Skeletal muscle tissue (tissue), 4 donors: ENCODE data around the gene SST. TPM values are rescaled to one million over a fixed set of nuclear protein-coding genes. Genes with fewer than 3 reads are reported as not detected.
"Not testable (repeated sequence)": the region's sequence is repeated elsewhere in the genome, so short reads cannot be mapped to it uniquely, and the experiment has no call there.

Source experiments
- H3K27ac ChIP-seq: one replicate; pipeline ENCODE4 v1.7.0; 2013; ENCODE audit warnings: mild to moderate bottlenecking, low read depth, low read length, inconsistent platforms
- H3K27me3 ChIP-seq, 3 donors: one replicate each; pipeline ENCODE4 v1.7.0; 2013; ENCODE audit warnings: low read length in 3 of 3; ENCODE audit not compliant: control insufficient read depth in 3 of 3, insufficient read depth in 3 of 3
- H3K36me3 ChIP-seq, 3 donors: one replicate each; pipeline ENCODE4 v1.7.0; 2013; ENCODE audit warnings: low read length in 3 of 3; ENCODE audit not compliant: control insufficient read depth in 3 of 3, insufficient read depth in 3 of 3
- H3K4me1 ChIP-seq, 3 donors: one replicate each; pipeline ENCODE4 v1.7.0; 2013; ENCODE audit warnings: low read length in 3 of 3, mild to moderate bottlenecking in 3 of 3; ENCODE audit not compliant: control insufficient read depth in 3 of 3, insufficient read depth in 3 of 3
- H3K4me3 ChIP-seq, 3 donors: one replicate each; pipeline ENCODE4 v1.7.0; 2013; ENCODE audit warnings: low read length in 3 of 3
- H3K9ac ChIP-seq, 3 donors: one replicate each; pipeline ENCODE4 v1.7.0; 2013; ENCODE audit warnings: low read length in 3 of 3, mild to moderate bottlenecking in 3 of 3, moderate library complexity in 2 of 3, low read depth in 1 of 3
- H3K9me3 ChIP-seq, 3 donors: one replicate each; pipeline ENCODE4 v1.7.0; 2013; ENCODE audit warnings: low read length in 3 of 3; ENCODE audit not compliant: control insufficient read depth in 3 of 3
- total RNA-seq: library from RNA; depleted of rRNA; stranded (reverse); fragments of >200 nt; gene quantifications from one replicate; pipeline ENCODE4 v1.2.3, GENCODE V29; 2014
- donor health status: Osteomylitis.

Gene SST
- total RNA-seq, 1 donor from 2014 or later = not detected

DNA sequence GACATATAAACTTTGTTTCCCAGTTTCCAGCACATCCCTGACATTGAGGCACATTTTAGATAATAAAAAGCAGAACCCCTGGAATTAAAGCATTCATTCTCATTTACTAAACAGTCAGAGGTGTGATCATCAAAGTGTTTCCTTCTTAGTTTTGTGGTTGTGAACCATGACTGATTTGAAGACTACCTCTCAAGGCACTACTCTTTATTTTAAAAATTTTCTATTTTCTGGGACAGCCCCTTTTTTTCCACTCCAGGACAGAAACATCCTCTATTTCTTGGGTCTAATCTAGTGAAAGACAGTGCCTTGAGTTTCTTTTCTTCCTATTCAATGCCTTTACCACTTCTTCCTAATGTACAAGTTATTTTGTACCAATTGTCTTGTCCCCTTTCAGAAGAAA lies 5.2 kb downstream of the SST start:
- Histone ChIP-seq H3K27me3 (peaks cover 4 to 5% (median 5%) of the 10 kb centered on the region in 3 donors), H3K4me1 (no peaks in the 10 kb centered on the region), H3K27ac (no peak overlapping the region), H3K9ac (no peak overlapping the region), H3K36me3 (no peaks in the 10 kb centered on the region), H3K4me3 (no peak overlapping the region), H3K9me3 (no peaks in the 10 kb centered on the region)

DNA sequence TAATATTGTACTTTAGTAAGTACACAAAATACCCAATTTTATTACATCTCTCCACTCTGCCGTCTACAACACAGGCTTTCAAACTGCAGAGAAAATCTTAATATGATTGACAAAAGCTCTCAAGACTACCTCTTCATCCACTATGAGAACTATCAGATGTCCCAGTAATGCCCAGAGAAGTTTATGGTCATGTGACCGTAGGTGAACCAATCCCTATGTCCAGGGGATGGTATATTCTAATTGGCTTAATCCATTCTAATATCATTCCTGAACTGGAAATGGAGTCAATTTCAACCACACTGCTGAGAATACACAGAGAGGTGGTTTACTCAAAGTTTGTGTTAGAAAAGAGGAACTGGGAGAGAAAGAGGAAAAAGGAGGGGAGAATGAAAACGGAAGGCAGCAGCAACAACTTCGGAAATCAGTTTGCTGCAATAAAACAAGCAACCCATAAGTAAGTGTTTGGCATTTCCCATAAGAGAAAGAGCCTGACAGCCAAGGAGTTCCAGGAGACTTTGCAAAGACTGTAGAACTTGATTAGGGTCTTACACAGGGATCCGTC lies 7.3 kb downstream of the SST start:
- no peaks in the 10 kb centered on the region for H3K27me3 ChIP-seq
- no peak overlapping the region for H3K4me3 ChIP-seq

DNA sequence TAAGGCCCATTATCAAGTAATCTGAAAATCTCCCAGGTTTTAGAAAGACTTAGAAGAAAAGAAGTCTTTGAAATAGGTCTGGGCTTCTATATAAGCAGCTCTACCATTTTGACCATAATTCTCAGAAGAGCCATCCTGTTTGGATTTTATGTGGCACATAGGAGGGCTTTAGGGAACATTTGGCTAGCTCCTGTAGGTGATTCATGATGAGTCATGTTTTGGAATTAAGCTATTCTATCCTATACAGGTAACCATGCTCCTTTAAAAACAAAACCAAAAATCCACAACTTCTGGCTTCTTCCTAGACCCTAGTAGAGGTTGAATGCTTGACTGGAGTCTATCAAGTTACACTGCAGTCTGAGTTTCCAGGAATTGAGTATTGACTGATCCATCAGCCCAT lies 8.9 kb downstream of the SST start:
- H3K4me3 ChIP-seq = no peak overlapping the region
- no peaks in the 10 kb centered on the region for H3K36me3 ChIP-seq
- H3K27me3 ChIP-seq = no peaks in the 10 kb centered on the region
- H3K9ac ChIP-seq = no peak overlapping the region
- no peak overlapping the region for H3K27ac ChIP-seq
- H3K9me3 ChIP-seq = no peaks in the 10 kb centered on the region
- H3K4me1 ChIP-seq = no peaks in the 10 kb centered on the region

More for the DNA sequence above, 7.3 kb downstream of the SST start:
- Histone ChIP-seq H3K9me3 (no peaks in the 10 kb centered on the region), H3K36me3 (no peaks in the 10 kb centered on the region), H3K9ac (no peak overlapping the region), H3K4me1 (no peaks in the 10 kb centered on the region), H3K27ac (no peak overlapping the region)

DNA sequence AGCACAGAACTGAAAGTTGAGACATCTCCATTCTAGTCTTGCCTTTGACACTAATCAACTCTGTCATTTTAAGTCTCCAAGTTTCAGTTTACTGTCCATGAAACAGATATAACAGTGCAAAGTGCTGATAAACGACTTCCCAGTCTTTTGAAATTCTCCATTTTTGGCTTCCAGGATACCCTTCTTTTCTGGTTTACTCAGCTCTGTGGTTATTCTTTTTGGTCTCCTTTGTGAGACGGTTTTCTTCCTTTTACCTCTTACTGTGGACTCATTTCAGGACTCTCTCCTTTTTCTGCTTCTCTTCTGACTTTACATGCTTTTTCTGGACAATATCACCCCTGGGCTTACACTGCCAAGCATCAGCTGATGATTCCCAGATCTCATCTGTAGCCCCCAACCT lies 18.9 kb downstream of the SST start:
- Histone ChIP-seq H3K4me1 (no peaks in the 10 kb centered on the region), H3K27me3 (peaks cover 0 to 4% (median 0%) of the 10 kb centered on the region in 3 donors), H3K9me3 (no peaks in the 10 kb centered on the region), H3K36me3 (no peaks in the 10 kb centered on the region), H3K9ac (no peak overlapping the region), H3K4me3 (no peak overlapping the region), H3K27ac (no peak overlapping the region)

DNA sequence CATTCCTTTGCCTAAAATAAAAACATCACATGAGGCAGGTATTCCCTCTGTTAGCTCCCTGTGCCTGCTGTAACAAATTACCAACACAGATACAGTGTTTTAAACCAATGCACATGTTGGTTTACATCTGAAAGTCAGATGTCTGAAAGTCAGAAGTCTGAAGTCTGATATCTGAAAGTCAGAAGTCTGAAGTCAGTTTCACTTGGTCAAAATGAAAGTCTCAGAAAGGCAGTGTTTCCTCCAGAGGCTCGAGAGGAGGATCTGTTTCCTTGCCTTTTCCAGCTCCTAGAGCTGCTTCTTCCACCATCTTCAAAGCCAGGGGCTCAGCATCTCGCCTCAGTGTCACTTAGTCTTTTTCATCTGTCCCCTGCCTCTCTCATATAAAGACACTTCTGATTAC lies 22.0 kb downstream of the SST start:
- Histone ChIP-seq H3K9ac (no peak overlapping the region), H3K27me3 (peaks cover 0 to 4% (median 0%) of the 10 kb centered on the region in 3 donors), H3K36me3 (no peaks in the 10 kb centered on the region), H3K9me3 (no peaks in the 10 kb centered on the region), H3K4me3 (no peak overlapping the region), H3K27ac (no peak overlapping the region), H3K4me1 (no peaks in the 10 kb centered on the region)

DNA sequence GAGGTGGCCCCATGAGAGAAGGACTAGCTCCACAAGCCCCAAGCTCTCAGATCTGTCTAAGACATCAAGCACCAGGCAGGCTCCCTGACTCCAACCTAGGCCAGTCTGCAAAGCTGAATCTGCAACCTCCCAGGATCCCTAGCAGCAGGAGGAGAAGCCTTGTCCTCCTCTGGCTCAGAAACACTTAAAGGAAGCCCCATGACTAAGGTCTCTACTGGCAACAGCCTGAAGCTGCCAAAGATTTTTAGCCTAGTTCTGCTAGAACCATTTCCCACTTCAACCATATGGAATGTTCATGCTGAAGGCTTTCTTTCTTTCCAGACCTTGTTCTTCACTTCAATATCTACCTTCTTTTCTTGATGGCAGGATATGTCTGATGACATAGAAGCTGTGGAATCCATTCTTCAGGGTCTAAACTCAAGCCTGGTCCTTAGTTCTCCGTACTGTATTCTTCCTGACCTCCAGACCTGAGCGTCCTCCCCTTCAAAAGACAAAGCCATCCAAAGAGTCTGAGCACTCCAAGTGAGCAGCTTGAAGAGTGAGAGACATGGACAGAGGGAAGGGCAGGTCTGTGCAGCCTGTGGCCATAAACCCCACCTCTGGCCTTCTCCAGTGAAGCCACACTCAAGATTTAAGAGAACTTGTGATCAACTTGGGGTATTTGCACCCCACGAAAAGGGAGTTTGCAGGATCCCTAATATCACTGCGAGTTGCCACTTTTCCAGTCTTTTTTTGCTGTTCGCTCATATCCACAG lies 23.1 kb downstream of the SST start:
- H3K27me3 ChIP-seq = peaks cover 0 to under 1% (median 0%) of the 10 kb centered on the region in 3 donors
- no peak overlapping the region for H3K9ac ChIP-seq
- no peaks in the 10 kb centered on the region for H3K4me1 ChIP-seq
- no peak overlapping the region for H3K4me3 ChIP-seq
- no peaks in the 10 kb centered on the region for H3K36me3 ChIP-seq
- no peaks in the 10 kb centered on the region for H3K9me3 ChIP-seq
- no peak overlapping the region for H3K27ac ChIP-seq

DNA sequence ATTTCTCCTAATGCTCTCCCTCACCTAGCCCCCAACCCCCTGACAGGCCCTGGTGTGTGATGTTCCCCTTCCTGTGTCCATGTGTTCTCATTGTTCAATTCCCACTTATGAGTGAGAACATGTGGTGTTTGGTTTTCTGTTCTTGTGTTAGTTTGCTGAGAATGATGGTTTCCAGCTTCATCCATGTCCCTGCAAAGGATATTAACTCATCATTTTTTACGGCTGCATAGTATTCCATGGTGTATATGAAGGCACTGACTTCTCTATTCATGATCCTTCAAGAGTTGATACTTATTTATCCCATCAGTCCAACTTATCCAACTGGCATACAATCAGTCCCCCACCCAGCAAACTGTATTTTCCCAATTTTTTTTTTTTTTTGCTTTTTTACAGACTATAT lies 24.8 kb downstream of the SST start:
- H3K9me3 ChIP-seq, H3K9ac ChIP-seq, H3K36me3 ChIP-seq, H3K4me1 ChIP-seq, H3K27me3 ChIP-seq, H3K27ac ChIP-seq, H3K4me3 ChIP-seq: not testable (repeated sequence)

DNA sequence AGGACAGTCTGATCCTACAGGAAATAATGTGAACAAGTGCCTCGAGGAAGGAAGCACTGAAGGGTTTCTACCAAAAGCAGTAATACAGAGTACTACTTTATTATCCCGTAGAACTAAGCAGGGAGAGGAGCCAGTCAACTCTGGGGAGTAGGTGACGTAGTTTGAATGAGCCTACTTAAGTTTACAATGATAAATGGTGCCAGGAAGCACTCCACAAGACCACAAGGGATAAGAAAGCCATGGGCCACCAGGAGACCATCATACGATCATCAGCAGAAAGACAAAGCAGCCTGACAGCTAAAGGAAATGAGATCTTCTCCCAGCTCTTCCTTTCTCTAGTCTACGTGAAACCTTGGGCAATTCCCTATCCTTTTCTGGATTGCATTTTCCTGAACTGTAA lies 27.3 kb downstream of the SST start:
- Histone ChIP-seq H3K36me3 (no peaks in the 10 kb centered on the region), H3K27me3 (no peaks in the 10 kb centered on the region), H3K4me1 (no peaks in the 10 kb centered on the region), H3K4me3 (no peak overlapping the region), H3K27ac (no peak overlapping the region), H3K9me3 (no peaks in the 10 kb centered on the region), H3K9ac (no peak overlapping the region)

DNA sequence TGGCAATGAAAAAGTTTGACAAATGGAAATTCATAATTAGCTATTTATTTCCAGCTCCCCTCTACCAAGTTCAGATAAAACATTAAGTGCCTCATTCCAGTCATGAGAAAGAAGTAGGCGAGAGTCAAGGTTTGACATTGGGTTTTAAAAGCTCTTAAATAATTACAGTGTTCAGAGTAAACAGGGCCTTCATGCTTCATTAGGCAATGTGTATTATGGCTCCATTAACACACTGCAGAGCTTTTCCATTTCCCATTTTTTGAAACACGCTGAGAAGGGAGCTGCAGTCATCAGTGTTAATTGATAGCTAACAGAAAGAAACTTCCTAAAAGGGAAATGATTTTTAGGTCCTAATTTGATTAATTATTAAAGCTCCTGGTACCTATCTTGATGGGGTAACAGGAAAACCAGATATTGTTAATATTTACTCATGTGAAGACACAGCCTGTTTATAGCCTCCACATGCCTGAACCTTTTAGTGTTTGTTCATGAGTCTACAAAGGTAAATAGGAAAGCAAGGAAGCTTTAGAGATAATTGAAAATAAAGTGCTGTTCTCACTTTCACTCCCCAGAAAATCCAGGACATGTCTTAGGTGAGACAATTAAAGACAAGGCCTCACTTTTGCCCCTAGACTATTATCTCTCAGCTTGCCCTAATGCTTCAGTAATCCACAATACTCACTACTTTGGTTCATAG lies 28.7 kb downstream of the SST start:
- Histone ChIP-seq H3K4me3 (no peak overlapping the region), H3K36me3 (no peaks in the 10 kb centered on the region), H3K27me3 (no peaks in the 10 kb centered on the region), H3K27ac (no peak overlapping the region), H3K4me1 (no peaks in the 10 kb centered on the region), H3K9me3 (no peaks in the 10 kb centered on the region), H3K9ac (no peak overlapping the region)

DNA sequence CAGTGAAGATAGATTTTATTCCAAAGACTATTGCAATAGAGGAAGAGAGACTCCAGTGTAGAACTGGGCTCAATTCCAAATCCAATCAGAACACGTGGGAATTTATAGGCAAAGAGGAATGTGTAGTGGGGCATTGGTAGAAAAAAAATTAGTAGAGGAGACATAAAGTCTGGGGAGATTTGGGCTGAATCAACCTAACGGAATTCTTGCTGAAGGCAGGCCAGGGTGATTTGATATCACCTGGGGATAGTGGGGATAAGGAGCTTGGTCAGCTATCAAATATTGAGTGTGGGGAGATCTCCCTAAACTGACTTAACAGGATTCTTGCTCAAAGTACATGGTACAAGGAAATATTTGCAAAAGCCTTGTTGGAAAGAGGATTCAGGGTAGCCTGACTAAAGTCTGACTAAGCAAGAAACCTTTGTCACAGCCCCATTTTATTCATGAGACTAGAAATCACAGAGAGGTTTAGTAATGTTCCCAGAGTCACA lies 29.6 kb downstream of the SST start:
- no peaks in the 10 kb centered on the region for H3K9me3 ChIP-seq
- no peaks in the 10 kb centered on the region for H3K27me3 ChIP-seq
- H3K27ac ChIP-seq = no peak overlapping the region
- H3K4me3 ChIP-seq = no peak overlapping the region
- no peak overlapping the region for H3K9ac ChIP-seq
- no peaks in the 10 kb centered on the region for H3K4me1 ChIP-seq
- H3K36me3 ChIP-seq = no peaks in the 10 kb centered on the region
